HG03025 (cell line): ENCODE measurements around the gene MIA3.

Source experiments
- ATAC-seq: cut with Tn5 transposase; IDR thresholded peaks from one replicate; pipeline ENCODE4 v1.9.1; 2021; ENCODE audit warnings: mild to moderate bottlenecking, moderate library complexity; ENCODE audit not compliant: unreplicated experiment, low FRiP score

Gene MIA3

DNA sequence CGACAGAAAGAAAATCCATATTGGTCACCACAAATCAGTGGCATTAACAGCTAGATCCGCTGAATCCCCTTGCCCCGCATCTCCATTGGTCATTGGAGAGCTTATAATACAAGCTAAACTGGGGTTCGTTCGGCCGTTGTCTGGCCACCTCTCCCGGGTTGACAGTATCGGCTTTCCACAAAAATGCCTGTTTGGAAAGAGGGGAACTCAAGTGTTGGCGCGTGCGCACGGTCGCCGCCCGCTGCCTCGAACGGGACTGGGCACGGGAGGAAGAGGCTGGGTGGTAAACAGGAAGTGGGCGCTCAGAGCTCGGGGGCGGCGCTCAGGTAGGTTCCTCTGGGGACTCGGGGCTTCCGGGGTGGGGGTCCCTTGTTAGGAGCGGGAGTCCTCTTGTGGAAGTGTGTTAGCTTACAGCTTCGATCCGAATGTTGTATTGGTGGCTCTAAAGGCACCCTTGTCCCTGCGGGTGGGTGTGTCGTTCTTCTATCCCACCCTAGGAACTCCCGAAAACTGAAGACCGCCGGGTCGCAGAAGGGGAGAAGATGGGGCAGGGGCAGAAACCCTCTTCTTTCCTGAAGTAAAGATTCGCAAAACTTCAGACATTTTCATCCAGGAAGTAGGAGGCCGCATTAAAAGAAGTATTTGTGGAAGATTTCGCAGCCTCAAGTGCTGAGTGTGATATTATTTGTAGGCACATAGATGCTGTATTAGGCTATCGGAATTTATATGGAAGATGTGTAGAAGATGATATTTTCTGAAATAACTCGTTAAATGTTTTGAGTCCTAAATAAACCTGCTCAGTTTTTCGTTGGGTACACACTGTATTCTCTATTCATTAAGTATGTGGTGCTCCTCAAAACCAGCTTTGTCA is 95.4 kb downstream of the MIA3 start:
- peak; percentile 41 for ATAC-seq

- no peak for ATAC-seq
Measured at GRCh38 chr1:222716393-222716792, 98.5 kb downstream of the MIA3 start.
